Breast epithelium (tissue), 4 donors: Measurements from ENCODE around the gene PFDN1. TPM values are rescaled to one million over a fixed set of nuclear protein-coding genes. Genes with fewer than 3 reads are reported as not detected.

Experiments
- DNase-seq, 2 donors: peaks; one replicate each; pipeline ENCODE4 v3.0.0-alpha.2; 2019; ENCODE audit warnings: low spot score in 2 of 2
- H3K27ac ChIP-seq, 2 donors: fragments of 200-600 bp; sonication (generic) in 1 of 2; one replicate each; pipeline ENCODE4 v1.5.1; 2016 to 2019; ENCODE audit warnings: mild to moderate bottlenecking in 1 of 2
- H3K27me3 ChIP-seq, 2 donors: fragments of 200-600 bp; sonication (generic) in 1 of 2; one replicate each; pipeline versions ENCODE4 v1.5.1 to v1.6.0; 2017 to 2019; ENCODE audit warnings: control low read depth in 1 of 2, mild to moderate bottlenecking in 1 of 2
- H3K36me3 ChIP-seq: fragments of 200-600 bp; one replicate; pipeline ENCODE4 v1.5.1; 2019
- H3K4me1 ChIP-seq, 2 donors: fragments of 200-600 bp; sonication (generic); one replicate each; pipeline ENCODE4 v1.5.1; 2016 to 2019; ENCODE audit warnings: control low read depth in 1 of 2
- H3K4me3 ChIP-seq, 3 donors: fragments of 200-600 bp; sonication (generic); 1 replicate in 2 of 3; 2 replicates in 1 of 3; pipeline ENCODE4 v1.5.1; 2016 to 2019; ENCODE audit warnings: mild to moderate bottlenecking in 3 of 3, moderate library complexity in 2 of 3
- H3K9me3 ChIP-seq, 2 donors: fragments of 200-600 bp; sonication (generic) in 1 of 2; one replicate each; pipeline ENCODE4 v1.5.1; 2016 to 2019; ENCODE audit warnings: control low read depth in 1 of 2
- POLR2A ChIP-seq: fragments of 450-650 bp; IDR thresholded peaks from one replicate; pipeline ENCODE4 v1.6.1; 2016; ENCODE audit warnings: antibody characterized with exemption, mild to moderate bottlenecking, moderate library complexity
- POLR2AphosphoS5 ChIP-seq, 3 donors: sonication (generic); formaldehyde crosslinking; IDR thresholded peaks; one replicate each; pipeline ENCODE4 v1.6.1; 2017; ENCODE audit warnings: antibody characterized with exemption in 3 of 3
- intact Hi-C: fragments of 100-400 bp; cut with DNase I; formaldehyde crosslinking; loops from one replicate; pipeline ENCODE4 v1.15.1; 2023; ENCODE audit warnings: low total_unique reads
- total RNA-seq, 3 donors: library from RNA; depleted of rRNA; stranded (reverse); fragments of >200 nt; gene quantifications; one replicate each; pipeline ENCODE4 v1.1.0, GENCODE V29; 2016
- TF ChIP-seq, protein P1 (sequence below), 3 donors: fragments of 450-650 bp; IDR thresholded peaks; one replicate each; pipeline ENCODE4 v1.5.1; 2016 to 2017; ENCODE audit warnings: antibody characterized with exemption in 3 of 3, mild to moderate bottlenecking in 3 of 3, moderate library complexity in 3 of 3

Gene PFDN1
- total RNA-seq, 3 donors from 2014 or later, result 72.2 to 93.4 (median 86.3) TPM

DNA sequence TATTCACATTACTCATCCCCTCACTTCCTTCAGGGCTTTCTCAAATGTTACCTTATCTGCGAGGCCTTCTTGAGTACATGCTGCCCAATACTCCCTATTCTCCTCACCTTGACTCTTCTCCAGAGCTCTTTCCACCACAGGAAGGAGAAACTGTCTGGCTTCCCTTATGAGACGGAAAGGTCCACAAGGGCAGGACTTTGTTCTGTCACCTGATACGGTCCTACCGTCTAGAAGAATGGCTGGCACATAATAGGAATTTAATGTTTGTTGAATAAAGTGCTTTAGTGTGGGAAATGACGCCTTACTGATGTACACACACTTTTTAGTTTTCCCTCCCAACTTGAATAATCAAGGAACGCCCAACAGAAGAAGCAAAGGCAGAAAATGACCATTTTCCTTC lies 52.5 kb downstream of the PFDN1 start:
- no peak for DNase-seq
- H3K9me3 ChIP-seq, result no peaks in the 10 kb centered on the region
- H3K27ac ChIP-seq, result no peak overlapping the region
- H3K4me3 ChIP-seq, result no peak overlapping the region
- TF ChIP-seq, protein P1, sequence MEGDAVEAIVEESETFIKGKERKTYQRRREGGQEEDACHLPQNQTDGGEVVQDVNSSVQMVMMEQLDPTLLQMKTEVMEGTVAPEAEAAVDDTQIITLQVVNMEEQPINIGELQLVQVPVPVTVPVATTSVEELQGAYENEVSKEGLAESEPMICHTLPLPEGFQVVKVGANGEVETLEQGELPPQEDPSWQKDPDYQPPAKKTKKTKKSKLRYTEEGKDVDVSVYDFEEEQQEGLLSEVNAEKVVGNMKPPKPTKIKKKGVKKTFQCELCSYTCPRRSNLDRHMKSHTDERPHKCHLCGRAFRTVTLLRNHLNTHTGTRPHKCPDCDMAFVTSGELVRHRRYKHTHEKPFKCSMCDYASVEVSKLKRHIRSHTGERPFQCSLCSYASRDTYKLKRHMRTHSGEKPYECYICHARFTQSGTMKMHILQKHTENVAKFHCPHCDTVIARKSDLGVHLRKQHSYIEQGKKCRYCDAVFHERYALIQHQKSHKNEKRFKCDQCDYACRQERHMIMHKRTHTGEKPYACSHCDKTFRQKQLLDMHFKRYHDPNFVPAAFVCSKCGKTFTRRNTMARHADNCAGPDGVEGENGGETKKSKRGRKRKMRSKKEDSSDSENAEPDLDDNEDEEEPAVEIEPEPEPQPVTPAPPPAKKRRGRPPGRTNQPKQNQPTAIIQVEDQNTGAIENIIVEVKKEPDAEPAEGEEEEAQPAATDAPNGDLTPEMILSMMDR (IDR thresholded peaks at IDR 0.05), result no peak
- TF ChIP-seq POLR2A (no peak), POLR2AphosphoS5 (IDR thresholded peaks at IDR 0.05) (no peak)
- H3K4me1 ChIP-seq, result no peaks in the 10 kb centered on the region
- intact Hi-C loops, result no loop called here
- no peaks in the 10 kb centered on the region for H3K27me3 ChIP-seq
- H3K36me3 ChIP-seq, result no peaks in the 10 kb centered on the region

DNA sequence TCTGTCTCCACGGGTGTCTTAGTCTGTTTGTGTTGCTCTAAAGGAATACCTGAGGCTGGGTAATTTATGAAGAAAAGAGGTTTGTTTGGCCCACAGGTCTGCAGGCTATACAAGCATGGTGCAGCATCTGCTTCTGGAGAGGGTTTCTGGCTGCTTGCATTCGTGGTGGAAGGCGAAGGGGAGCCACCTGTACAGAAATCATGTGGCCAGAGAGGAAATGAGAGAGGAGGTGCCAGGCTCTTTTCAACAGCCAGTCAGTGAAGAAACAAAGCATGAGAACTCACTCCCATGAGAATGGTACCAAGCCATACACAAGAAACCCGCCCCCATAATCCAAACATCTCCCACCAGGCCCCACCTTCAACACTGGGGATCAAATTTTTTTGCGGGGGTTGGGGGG lies 53.4 kb downstream of the PFDN1 start:
- H3K4me1 ChIP-seq, result no peaks in the 10 kb centered on the region
- no peak for DNase-seq
- H3K9me3 ChIP-seq, result no peaks in the 10 kb centered on the region
- intact Hi-C loops, result no loop called here
- TF ChIP-seq POLR2A, result no peak
- H3K27me3 ChIP-seq, result no peaks in the 10 kb centered on the region
- H3K4me3 ChIP-seq, result no peak overlapping the region
- H3K27ac ChIP-seq, result no peak overlapping the region
- no peaks in the 10 kb centered on the region for H3K36me3 ChIP-seq

DNA sequence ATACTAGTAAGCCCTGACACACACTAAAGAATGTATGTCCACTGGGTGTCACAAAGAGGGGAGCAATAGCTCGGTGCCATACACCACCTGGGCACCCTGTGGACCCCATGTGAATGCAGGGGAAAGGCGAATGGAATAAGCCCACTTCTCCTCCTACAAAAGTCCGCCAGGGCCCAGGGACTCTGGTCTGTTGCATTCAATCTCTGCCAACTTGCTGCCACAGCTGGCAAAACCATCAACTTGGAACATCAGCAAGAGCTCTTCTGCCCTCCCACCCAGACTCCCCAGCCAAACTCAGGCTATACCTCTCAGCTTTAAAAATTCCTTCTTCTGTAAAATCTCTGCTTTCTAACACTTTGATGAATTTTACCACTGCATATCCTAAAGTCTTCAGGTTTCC lies 54.5 kb downstream of the PFDN1 start:
- intact Hi-C loops, result no loop called here
- TF ChIP-seq POLR2AphosphoS5 (IDR thresholded peaks at IDR 0.05), result no peak
- no peak for TF ChIP-seq POLR2A
- TF ChIP-seq, protein P1 (IDR thresholded peaks at IDR 0.05), result no peak
- no peak overlapping the region for H3K4me3 ChIP-seq
- H3K36me3 ChIP-seq, result no peaks in the 10 kb centered on the region
- no peak overlapping the region for H3K27ac ChIP-seq
- no peaks in the 10 kb centered on the region for H3K4me1 ChIP-seq
- H3K27me3 ChIP-seq, result no peaks in the 10 kb centered on the region
- no peak for DNase-seq
- H3K9me3 ChIP-seq, result no peaks in the 10 kb centered on the region

DNA sequence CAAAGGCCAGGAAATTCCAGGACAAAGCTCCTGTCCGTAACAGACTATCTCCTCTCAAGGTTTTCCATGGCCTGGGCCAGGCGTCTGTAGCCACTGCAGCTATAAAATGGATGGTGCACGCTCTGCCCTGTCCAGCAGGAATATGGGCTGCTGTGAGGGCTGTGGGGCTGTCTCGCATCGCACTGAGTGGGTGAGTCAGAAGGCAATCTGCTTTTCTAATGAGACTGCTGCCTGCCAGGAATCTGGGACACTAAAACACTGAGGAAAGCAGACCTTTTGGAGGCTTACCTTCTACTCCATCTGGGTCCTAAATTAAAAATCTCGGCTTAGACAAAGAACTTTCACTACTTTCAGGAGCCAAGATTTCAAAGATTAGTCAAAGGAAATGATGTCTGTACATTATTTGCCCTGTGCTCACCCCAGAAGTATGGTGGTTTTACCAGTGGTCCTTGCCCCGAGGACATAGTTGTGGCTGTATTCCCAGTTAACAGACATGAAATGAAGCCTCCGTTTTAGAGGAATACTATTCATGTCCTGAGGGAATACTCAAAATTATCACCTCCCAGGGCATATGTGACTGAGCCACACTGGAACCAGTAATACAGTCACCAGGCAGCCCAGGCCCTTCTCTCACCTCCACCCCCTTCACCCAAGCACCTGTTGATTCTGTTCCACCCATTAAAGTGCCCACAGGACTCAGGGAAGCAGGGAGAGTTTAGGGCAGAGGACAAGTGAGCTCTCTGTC lies 56.4 kb downstream of the PFDN1 start:
- Histone ChIP-seq H3K27ac (peak overlapping the region; percentile 3 to 45), H3K36me3 (no peaks in the 10 kb centered on the region), H3K4me3 (no peak overlapping the region), H3K9me3 (no peaks in the 10 kb centered on the region), H3K4me1 (peaks cover 0 to 2% of the 10 kb centered on the region in 2 donors), H3K27me3 (no peaks in the 10 kb centered on the region)
- intact Hi-C loops, result no loop called here
- TF ChIP-seq POLR2AphosphoS5 (IDR thresholded peaks at IDR 0.05), result no peak
- TF ChIP-seq, protein P1 (IDR thresholded peaks at IDR 0.05), result no peak
- TF ChIP-seq POLR2A, result no peak
- DNase-seq, result no peak

DNA sequence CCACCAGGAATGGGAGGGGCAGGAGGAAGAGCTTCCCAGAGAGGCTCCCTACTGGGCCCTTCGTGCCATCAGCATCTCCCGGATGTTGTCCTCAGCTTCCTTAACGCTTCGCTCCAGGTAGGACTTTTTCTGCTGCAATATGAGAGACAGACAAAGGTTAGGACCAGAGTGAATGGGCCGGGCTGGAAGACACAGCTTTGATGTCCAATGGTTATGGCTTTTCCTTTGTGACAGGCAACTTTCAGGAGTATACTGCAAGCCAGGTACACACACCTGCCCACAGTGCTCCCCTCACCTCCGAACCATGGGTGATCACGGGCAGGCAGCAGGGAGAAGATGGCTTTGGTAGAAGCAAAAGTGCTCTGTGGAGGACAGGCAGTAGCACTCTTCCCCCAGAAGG lies 57.0 kb downstream of the PFDN1 start:
- Histone ChIP-seq H3K27ac (peak overlapping the region; percentile 3 to 45), H3K4me3 (no peak overlapping the region), H3K27me3 (no peaks in the 10 kb centered on the region), H3K4me1 (peaks cover 0 to 6% of the 10 kb centered on the region in 2 donors), H3K9me3 (no peaks in the 10 kb centered on the region), H3K36me3 (no peaks in the 10 kb centered on the region)
- intact Hi-C loops, result no loop called here
- no peak for TF ChIP-seq POLR2A
- TF ChIP-seq POLR2AphosphoS5 (IDR thresholded peaks at IDR 0.05), result no peak
- TF ChIP-seq, protein P1 (IDR thresholded peaks at IDR 0.05), result no peak
- DNase-seq, result no peak
